HG03565 (cell line): ENCODE data around the gene EFHC2.

Experiments
- ATAC-seq: cut with Tn5 transposase; IDR thresholded peaks from one replicate; pipeline ENCODE4 v1.9.1; 2021; ENCODE audit warnings: mild to moderate bottlenecking, moderate library complexity; ENCODE audit not compliant: unreplicated experiment

The EFHC2 gene

GRCh38 chrX:44343412-44344141, at the start of gene EFHC2:
Gene EFHC2 (minus strand): TSS chrX:44343672. CDS start chrX:44343588, 84 bp downstream.
- no peak for ATAC-seq

GRCh38 chrX:44392767-44393166, 49.3 kb upstream of the EFHC2 start:
- no peak for ATAC-seq

GRCh38 chrX:44384688-44385338, 41.3 kb upstream of the EFHC2 start:
- no peak for ATAC-seq

- ATAC-seq, result no peak
Observed at GRCh38 chrX:44382871-44383270, 39.4 kb upstream of the EFHC2 start.

- no peak for ATAC-seq
Observed at GRCh38 chrX:44352758-44353157, 9.3 kb upstream of the EFHC2 start.

- ATAC-seq, result no peak
Observed at GRCh38 chrX:44349561-44349960, 6.1 kb upstream of the EFHC2 start.

- ATAC-seq, result no peak
Observed at GRCh38 chrX:44344687-44345086, 1.2 kb upstream of the EFHC2 start.

- ATAC-seq, result no peak
Observed at GRCh38 chrX:44344194-44344593, 722 bp upstream of the EFHC2 start.

- ATAC-seq, result no peak
Observed at GRCh38 chrX:44342866-44343265, 606 bp downstream of the EFHC2 start.

GRCh38 chrX:44338361-44338760, 5.1 kb downstream of the EFHC2 start:
- ATAC-seq, result no peak

GRCh38 chrX:44332437-44332836, 11.0 kb downstream of the EFHC2 start:
- ATAC-seq, result no peak

- ATAC-seq, result no peak
Observed at GRCh38 chrX:44330227-44330626, 13.2 kb downstream of the EFHC2 start.

- no peak for ATAC-seq
Observed at GRCh38 chrX:44319550-44319949, 23.9 kb downstream of the EFHC2 start.

- ATAC-seq, result no peak
Observed at GRCh38 chrX:44317181-44317580, 26.3 kb downstream of the EFHC2 start.

- ATAC-seq, result no peak
Observed at GRCh38 chrX:44314808-44315207, 28.7 kb downstream of the EFHC2 start.

- ATAC-seq, result no peak
Observed at GRCh38 chrX:44314259-44314734, 29.2 kb downstream of the EFHC2 start.

GRCh38 chrX:44312421-44312820, 31.1 kb downstream of the EFHC2 start:
- ATAC-seq, result no peak

GRCh38 chrX:44310227-44310626, 33.2 kb downstream of the EFHC2 start:
- ATAC-seq, result no peak

- no peak for ATAC-seq
Observed at GRCh38 chrX:44308869-44309268, 34.6 kb downstream of the EFHC2 start.

GRCh38 chrX:44306356-44306755, 37.1 kb downstream of the EFHC2 start:
- no peak for ATAC-seq

GRCh38 chrX:44305921-44306320, 37.6 kb downstream of the EFHC2 start:
- ATAC-seq, result no peak

GRCh38 chrX:44303119-44303518, 40.4 kb downstream of the EFHC2 start:
- ATAC-seq, result no peak
